ENCODE results near the gene LDHAL6A. TPM values are rescaled to one million over a fixed set of nuclear protein-coding genes. Genes with fewer than 3 reads are reported as not detected.

The LDHAL6A gene
- total and polyA plus RNA-seq, 8 donors = 0.02 TPM; not detected in 7

DNA sequence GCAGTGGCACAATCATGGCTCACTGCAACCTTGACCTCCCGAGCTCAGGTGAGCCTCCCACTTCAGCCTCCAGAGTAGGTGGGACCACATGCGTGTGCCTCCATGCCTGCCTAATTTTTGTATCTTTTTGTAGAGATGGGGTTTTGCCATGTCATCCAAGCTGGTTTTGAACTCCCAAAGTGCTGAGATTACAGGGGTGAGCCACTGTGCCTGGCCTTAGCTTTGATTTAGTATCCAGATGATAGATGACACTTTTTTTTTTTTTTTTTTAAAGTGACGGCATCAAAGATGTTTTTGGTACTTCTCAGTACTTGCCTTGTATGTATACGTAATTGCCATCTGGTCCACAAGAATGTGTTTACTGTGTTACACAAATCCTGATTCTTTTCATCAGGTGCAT lies 23.4 kb downstream of the LDHAL6A start:
- DNase-seq (no peak), FAIRE-seq (no peak), ATAC-seq (no peak)
- H3K27me3 ChIP-seq = no peaks in the 10 kb centered on the region
- H3K4me1 ChIP-seq = no peaks in the 10 kb centered on the region
- no peaks in the 10 kb centered on the region for H3K9me3 ChIP-seq
- no peak overlapping the region for H3K27ac ChIP-seq
- TF ChIP-seq, protein P1, sequence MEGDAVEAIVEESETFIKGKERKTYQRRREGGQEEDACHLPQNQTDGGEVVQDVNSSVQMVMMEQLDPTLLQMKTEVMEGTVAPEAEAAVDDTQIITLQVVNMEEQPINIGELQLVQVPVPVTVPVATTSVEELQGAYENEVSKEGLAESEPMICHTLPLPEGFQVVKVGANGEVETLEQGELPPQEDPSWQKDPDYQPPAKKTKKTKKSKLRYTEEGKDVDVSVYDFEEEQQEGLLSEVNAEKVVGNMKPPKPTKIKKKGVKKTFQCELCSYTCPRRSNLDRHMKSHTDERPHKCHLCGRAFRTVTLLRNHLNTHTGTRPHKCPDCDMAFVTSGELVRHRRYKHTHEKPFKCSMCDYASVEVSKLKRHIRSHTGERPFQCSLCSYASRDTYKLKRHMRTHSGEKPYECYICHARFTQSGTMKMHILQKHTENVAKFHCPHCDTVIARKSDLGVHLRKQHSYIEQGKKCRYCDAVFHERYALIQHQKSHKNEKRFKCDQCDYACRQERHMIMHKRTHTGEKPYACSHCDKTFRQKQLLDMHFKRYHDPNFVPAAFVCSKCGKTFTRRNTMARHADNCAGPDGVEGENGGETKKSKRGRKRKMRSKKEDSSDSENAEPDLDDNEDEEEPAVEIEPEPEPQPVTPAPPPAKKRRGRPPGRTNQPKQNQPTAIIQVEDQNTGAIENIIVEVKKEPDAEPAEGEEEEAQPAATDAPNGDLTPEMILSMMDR (IDR thresholded peaks at IDR 0.05) = no peak
- intact Hi-C loops (cut with DNase I) = no loop called here
- H3K4me3 ChIP-seq = no peak overlapping the region
- peaks cover 7 to 65% (median 10%) of the 10 kb centered on the region in 3 donors for H3K36me3 ChIP-seq
- 98% methylated on average over 4 of the region's 4 CpGs for WGBS, 2 donors

DNA sequence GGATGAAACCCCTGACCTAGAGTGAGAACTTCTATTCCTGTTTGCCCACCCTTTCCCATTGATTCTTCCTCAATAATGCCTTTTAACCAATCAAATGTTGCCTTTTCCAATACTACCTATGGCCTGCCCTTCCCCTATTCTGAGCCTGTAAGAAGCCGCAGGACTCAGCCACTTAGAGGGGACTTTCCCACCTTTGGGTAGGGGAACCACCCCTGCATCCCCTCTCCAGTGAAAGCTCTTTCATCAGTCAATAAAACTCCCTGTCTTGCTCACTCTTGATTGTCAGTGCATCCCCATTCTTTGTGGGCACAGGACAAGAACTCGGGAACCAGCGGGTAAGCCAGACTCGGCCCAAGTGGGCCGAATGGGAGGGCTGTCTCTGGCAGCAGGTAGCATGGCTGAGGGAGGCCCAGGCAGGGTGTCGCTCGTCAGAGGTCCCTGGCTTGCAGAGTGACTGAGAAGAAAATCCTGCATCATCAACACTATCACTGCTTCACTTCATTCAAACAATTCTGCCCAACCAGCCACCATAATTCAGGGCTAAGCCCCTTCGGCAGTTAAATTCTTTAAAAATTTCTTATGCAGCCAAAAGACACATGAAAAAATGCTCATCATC lies 30.4 kb downstream of the LDHAL6A start:
- intact Hi-C loops (cut with DNase I) = no loop called here
- FAIRE-seq (no peak), ATAC-seq (no peak), DNase-seq (no peak)
- Histone ChIP-seq H3K27me3 (no peaks in the 10 kb centered on the region), H3K36me3 (peaks cover 4 to 32% (median 9%) of the 10 kb centered on the region in 3 donors), H3K9me3 (no peaks in the 10 kb centered on the region), H3K4me3 (no peak overlapping the region), H3K27ac (no peak overlapping the region), H3K4me1 (no peaks in the 10 kb centered on the region)
- 97% methylated on average over 8 of the region's 8 CpGs for WGBS, 2 donors
- TF ChIP-seq, protein P1 (IDR thresholded peaks at IDR 0.05) = no peak

DNA sequence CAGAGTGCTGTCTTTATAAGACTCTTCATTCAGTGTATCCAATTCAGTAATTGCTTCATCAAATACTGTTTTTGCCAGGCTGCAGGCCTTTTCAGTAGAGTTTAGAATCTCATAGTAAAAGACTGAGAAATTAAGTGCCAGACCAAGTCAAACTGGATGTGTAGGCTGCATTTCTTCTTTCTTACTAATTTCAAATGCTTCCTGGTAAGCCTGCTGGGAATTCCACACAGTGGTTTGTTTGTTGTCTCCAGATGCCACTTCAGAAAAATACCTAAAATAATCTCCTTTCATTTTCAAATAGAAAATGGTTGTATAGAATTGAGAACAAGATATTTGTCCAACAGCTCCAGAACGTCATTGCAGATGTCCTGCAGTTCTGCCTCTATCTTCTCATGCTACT lies 34.7 kb downstream of the LDHAL6A start:
- TF ChIP-seq, protein P1 (IDR thresholded peaks at IDR 0.05) = no peak
- Histone ChIP-seq H3K36me3 (peaks cover 0 to 4% (median 0%) of the 10 kb centered on the region in 3 donors), H3K4me1 (peaks cover 5 to 11% (median 7%) of the 10 kb centered on the region in 3 donors), H3K4me3 (no peak overlapping the region), H3K27me3 (no peaks in the 10 kb centered on the region), H3K9me3 (no peaks in the 10 kb centered on the region), H3K27ac (peak overlapping the region in 1 of 4 donors; percentile 6)
- intact Hi-C loops (cut with DNase I) = no loop called here
- 81 to 85% methylated on average over 1 of the region's 1 CpG for WGBS, 2 donors
- ATAC-seq (peak in 1 of 4 donors; percentile 39), FAIRE-seq (no peak), DNase-seq (no peak)

DNA sequence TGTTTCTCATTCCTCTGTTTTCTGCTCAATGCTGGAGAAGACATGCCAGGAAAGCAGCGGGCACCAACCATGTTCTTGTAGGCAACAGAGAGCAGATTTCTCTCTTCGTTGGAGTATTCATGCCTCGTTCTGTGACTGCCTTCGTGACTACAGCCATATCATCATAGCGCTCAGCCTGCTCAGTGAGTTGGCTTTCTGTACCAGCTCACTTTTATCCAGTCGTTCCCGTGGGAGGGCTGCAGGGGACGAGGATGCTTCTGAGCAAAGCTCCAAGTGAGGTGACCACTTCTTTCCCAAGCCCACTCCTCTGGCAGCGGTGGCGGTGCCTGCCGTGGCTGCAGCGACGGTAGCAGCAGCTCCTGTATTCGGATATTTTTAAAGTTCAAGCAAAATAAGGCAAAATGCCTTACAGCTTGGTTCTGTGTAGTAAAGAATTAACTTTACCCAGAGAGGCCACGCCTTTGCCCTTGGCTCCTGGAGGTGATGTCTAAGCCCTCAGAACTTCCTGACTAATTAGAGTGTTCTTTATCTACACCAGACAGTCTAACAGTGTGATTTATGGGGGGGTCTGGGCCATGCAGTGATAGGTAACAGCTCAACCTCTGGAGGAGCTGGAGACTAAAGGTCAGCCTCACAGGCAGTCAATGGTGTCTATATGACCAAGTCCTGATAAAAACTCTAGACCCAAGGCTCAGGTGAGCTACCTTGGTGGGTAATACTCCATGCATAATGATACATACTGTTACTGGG lies 35.3 kb downstream of the LDHAL6A start:
- intact Hi-C loops (cut with DNase I) = no loop called here
- Histone ChIP-seq H3K36me3 (peaks cover 0 to 4% (median 0%) of the 10 kb centered on the region in 3 donors), H3K27ac (peak overlapping the region in 1 of 4 donors; percentile 6), H3K9me3 (no peaks in the 10 kb centered on the region), H3K4me3 (no peak overlapping the region), H3K27me3 (no peaks in the 10 kb centered on the region), H3K4me1 (peaks cover 5 to 11% (median 7%) of the 10 kb centered on the region in 3 donors)
- ATAC-seq = peak in 1 of 4 donors; percentile 29
- no peak for FAIRE-seq
- TF ChIP-seq, protein P1 (IDR thresholded peaks at IDR 0.05) = no peak
- WGBS, 2 donors = 89 to 92% methylated on average over 15 of the region's 15 CpGs
- DNase-seq = no peak

DNA sequence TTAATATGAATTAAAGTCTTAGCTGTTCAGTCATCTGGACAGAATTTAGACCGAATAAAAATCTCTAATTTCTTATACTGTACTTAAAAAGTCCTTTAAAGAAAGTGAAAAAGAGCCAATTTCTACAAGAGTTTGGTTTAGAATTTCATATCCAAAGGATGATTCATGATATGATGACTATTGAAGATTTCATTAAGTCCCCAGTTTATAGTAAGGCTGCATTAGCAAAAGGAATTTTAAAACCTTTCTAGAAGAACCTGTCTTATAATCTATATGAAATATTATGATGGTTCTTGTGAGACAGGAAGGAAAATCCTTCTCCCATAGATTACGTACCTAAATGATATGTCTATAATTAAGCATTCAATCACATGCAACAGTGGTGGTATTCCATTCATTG lies 36.3 kb downstream of the LDHAL6A start:
- WGBS, 2 donors = 98 to 99% methylated on average over 2 of the region's 2 CpGs
- Histone ChIP-seq H3K27me3 (no peaks in the 10 kb centered on the region), H3K27ac (no peak overlapping the region), H3K36me3 (peaks cover 0 to 4% (median 0%) of the 10 kb centered on the region in 3 donors), H3K4me1 (peaks cover 5 to 11% (median 7%) of the 10 kb centered on the region in 3 donors), H3K9me3 (no peaks in the 10 kb centered on the region), H3K4me3 (no peak overlapping the region)
- DNase-seq = no peak
- no peak for ATAC-seq
- FAIRE-seq = no peak
- TF ChIP-seq, protein P1 (IDR thresholded peaks at IDR 0.05) = no peak
- intact Hi-C loops (cut with DNase I) = no loop called here
